Panc1 (cell line): ENCODE results near the gene ZSCAN21.

ENCODE experiments used
- POLR2AphosphoS5 ChIP-seq: IDR thresholded peaks from 2 replicates; pipeline ENCODE4 v1.6.1; 2012; ENCODE audit warnings: mild to moderate bottlenecking, low read depth, low read length, moderate library complexity
- SIN3A ChIP-seq: IDR thresholded peaks from 2 replicates; pipeline ENCODE4 v1.6.1; 2012; ENCODE audit warnings: low read depth, mild to moderate bottlenecking, low read length, moderate library complexity, borderline replicate concordance; ENCODE audit not compliant: insufficient read depth
- TF ChIP-seq, protein P1 (sequence below), 2 experiments: IDR thresholded peaks; 2 replicates each; pipeline ENCODE4 v1.6.1; 2011 to 2012; ENCODE audit warnings: low read depth in 2 of 2, control low read depth in 1 of 2, low read length in 1 of 2, mild to moderate bottlenecking in 1 of 2, moderate library complexity in 1 of 2; ENCODE audit not compliant: insufficient read depth in 1 of 2
- TF ChIP-seq, protein P2 (sequence below): fragments of 450-650 bp; IDR thresholded peaks from 2 replicates; pipeline ENCODE4 v1.5.1; 2017; ENCODE audit warnings: mild to moderate bottlenecking

- TF ChIP-seq, protein P1, sequence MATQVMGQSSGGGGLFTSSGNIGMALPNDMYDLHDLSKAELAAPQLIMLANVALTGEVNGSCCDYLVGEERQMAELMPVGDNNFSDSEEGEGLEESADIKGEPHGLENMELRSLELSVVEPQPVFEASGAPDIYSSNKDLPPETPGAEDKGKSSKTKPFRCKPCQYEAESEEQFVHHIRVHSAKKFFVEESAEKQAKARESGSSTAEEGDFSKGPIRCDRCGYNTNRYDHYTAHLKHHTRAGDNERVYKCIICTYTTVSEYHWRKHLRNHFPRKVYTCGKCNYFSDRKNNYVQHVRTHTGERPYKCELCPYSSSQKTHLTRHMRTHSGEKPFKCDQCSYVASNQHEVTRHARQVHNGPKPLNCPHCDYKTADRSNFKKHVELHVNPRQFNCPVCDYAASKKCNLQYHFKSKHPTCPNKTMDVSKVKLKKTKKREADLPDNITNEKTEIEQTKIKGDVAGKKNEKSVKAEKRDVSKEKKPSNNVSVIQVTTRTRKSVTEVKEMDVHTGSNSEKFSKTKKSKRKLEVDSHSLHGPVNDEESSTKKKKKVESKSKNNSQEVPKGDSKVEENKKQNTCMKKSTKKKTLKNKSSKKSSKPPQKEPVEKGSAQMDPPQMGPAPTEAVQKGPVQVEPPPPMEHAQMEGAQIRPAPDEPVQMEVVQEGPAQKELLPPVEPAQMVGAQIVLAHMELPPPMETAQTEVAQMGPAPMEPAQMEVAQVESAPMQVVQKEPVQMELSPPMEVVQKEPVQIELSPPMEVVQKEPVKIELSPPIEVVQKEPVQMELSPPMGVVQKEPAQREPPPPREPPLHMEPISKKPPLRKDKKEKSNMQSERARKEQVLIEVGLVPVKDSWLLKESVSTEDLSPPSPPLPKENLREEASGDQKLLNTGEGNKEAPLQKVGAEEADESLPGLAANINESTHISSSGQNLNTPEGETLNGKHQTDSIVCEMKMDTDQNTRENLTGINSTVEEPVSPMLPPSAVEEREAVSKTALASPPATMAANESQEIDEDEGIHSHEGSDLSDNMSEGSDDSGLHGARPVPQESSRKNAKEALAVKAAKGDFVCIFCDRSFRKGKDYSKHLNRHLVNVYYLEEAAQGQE (IDR thresholded peaks at IDR 0.05; ENCODE audit: insufficient read depth in 1 of 2, low read depth in 2 of 2, low read length in 1 of 2) = no peak
- TF ChIP-seq, protein P2, sequence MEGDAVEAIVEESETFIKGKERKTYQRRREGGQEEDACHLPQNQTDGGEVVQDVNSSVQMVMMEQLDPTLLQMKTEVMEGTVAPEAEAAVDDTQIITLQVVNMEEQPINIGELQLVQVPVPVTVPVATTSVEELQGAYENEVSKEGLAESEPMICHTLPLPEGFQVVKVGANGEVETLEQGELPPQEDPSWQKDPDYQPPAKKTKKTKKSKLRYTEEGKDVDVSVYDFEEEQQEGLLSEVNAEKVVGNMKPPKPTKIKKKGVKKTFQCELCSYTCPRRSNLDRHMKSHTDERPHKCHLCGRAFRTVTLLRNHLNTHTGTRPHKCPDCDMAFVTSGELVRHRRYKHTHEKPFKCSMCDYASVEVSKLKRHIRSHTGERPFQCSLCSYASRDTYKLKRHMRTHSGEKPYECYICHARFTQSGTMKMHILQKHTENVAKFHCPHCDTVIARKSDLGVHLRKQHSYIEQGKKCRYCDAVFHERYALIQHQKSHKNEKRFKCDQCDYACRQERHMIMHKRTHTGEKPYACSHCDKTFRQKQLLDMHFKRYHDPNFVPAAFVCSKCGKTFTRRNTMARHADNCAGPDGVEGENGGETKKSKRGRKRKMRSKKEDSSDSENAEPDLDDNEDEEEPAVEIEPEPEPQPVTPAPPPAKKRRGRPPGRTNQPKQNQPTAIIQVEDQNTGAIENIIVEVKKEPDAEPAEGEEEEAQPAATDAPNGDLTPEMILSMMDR = no peak
- TF ChIP-seq SIN3A (no peak), POLR2AphosphoS5 (no peak)
Observed at GRCh38 chr7:100077205-100077604, 27.6 kb downstream of the ZSCAN21 start.
